Body of pancreas (tissue), 4 donors: ENCODE results near the gene SLC37A1. TPM values are rescaled to one million over a fixed set of nuclear protein-coding genes. Genes with fewer than 3 reads are reported as not detected.

Experiments
- ATAC-seq: fragments of 150-250 bp; one replicate; pipeline ENCODE4 v1.9.1; 2016
- DNase-seq, 4 donors: peaks; one replicate each; pipeline ENCODE4 v3.0.0-alpha.2; 2019
- H3K27ac ChIP-seq, 4 donors: fragments of 200-600 bp; sonication (generic); 1 replicate in 3 of 4; 2 replicates in 1 of 4; pipeline versions ENCODE4 v1.5.1 to v1.6.1; 2016 to 2019; ENCODE audit warnings: mild to moderate bottlenecking in 1 of 4, mixed read lengths in 1 of 4, moderate library complexity in 1 of 4
- H3K27me3 ChIP-seq, 2 donors: fragments of 200-600 bp; sonication (generic); one replicate each; pipeline ENCODE4 v1.6.0; 2016; ENCODE audit warnings: mild to moderate bottlenecking in 1 of 2
- H3K36me3 ChIP-seq, 2 donors: fragments of 200-600 bp; sonication (generic); replicated peaks in 1 of 2; 2 replicates each; pipeline ENCODE4 v1.5.1; 2016; ENCODE audit warnings: low read depth in 2 of 2; ENCODE audit not compliant: insufficient read depth in 1 of 2
- H3K4me1 ChIP-seq: fragments of 200-600 bp; sonication (generic); one replicate; pipeline ENCODE4 v1.6.0; 2016
- H3K4me3 ChIP-seq, 2 donors: fragments of 200-600 bp; sonication (generic); 1 replicate in 1 of 2; 2 replicates in 1 of 2; pipeline ENCODE4 v1.5.1; 2016 to 2019
- H3K9me3 ChIP-seq, 3 donors: fragments of 200-600 bp; sonication (generic); 1 replicate in 2 of 3; 2 replicates in 1 of 3; pipeline ENCODE4 v1.5.1; 2016
- CTCF ChIP-seq, 7 experiments: fragments of 450-650 bp in 4 of 7; fragments of 200-600 bp in 3 of 7; sonication (generic) in 3 of 7; IDR thresholded peaks; one replicate each; pipeline ENCODE4 v1.5.1; 2016 to 2019; ENCODE audit warnings: antibody characterized with exemption in 7 of 7
- POLR2A ChIP-seq, 3 donors: fragments of 450-650 bp; IDR thresholded peaks; one replicate each; pipeline ENCODE4 v1.6.1; 2016; ENCODE audit warnings: antibody characterized with exemption in 3 of 3, mild to moderate bottlenecking in 2 of 3
- WGBS, 2 donors: methylation state at CpG; one replicate each; pipeline ENCODE4 v1.1.5; 2017; 5-methylcytosine and 5-hydroxymethylcytosine counted together
- intact Hi-C: fragments of 100-400 bp; cut with DNase I; formaldehyde crosslinking; loops from one replicate; pipeline ENCODE4 v1.15.1; 2023
- total RNA-seq, 2 donors: library from RNA; depleted of rRNA; stranded (reverse); fragments of >200 nt; gene quantifications; one replicate each; pipeline ENCODE4 v1.1.0, GENCODE V29; 2016

The SLC37A1 gene
- total RNA-seq, 2 donors from 2014 or later = 6.3 to 16.3 TPM

- H3K9me3 ChIP-seq = no peaks in the 10 kb centered on the region
- peak in 1 of 4 donors; percentile 7 for DNase-seq
- peaks cover 0 to 10% of the 10 kb centered on the region in 2 donors for H3K36me3 ChIP-seq
- H3K27ac ChIP-seq = no peak overlapping the region
- intact Hi-C loops = no loop called here
- no peaks in the 10 kb centered on the region for H3K27me3 ChIP-seq
- H3K4me3 ChIP-seq = no peak overlapping the region
- H3K4me1 ChIP-seq = no peaks in the 10 kb centered on the region
- WGBS, 2 donors = 87 to 90% methylated on average over 14 of the region's 14 CpGs
- TF ChIP-seq POLR2A (IDR thresholded peaks at IDR 0.05) = no peak
- TF ChIP-seq CTCF (IDR thresholded peaks at IDR 0.05) = no peak
- no peak for ATAC-seq
Observed at GRCh38 chr21:42556960-42557359, 43.3 kb downstream of the SLC37A1 start.

- intact Hi-C loops = no loop called here
- 93 to 96% methylated on average over 10 of the region's 10 CpGs for WGBS, 2 donors
- no peaks in the 10 kb centered on the region for H3K9me3 ChIP-seq
- H3K27ac ChIP-seq = no peak overlapping the region
- no peak for TF ChIP-seq POLR2A (IDR thresholded peaks at IDR 0.05)
- TF ChIP-seq CTCF (IDR thresholded peaks at IDR 0.05) = no peak
- H3K27me3 ChIP-seq = no peaks in the 10 kb centered on the region
- no peaks in the 10 kb centered on the region for H3K4me1 ChIP-seq
- peaks cover 0 to 11% of the 10 kb centered on the region in 2 donors for H3K36me3 ChIP-seq
- no peak overlapping the region for H3K4me3 ChIP-seq
- no peak for ATAC-seq
- no peak for DNase-seq
Observed at GRCh38 chr21:42557420-42557819, 43.8 kb downstream of the SLC37A1 start.

DNA sequence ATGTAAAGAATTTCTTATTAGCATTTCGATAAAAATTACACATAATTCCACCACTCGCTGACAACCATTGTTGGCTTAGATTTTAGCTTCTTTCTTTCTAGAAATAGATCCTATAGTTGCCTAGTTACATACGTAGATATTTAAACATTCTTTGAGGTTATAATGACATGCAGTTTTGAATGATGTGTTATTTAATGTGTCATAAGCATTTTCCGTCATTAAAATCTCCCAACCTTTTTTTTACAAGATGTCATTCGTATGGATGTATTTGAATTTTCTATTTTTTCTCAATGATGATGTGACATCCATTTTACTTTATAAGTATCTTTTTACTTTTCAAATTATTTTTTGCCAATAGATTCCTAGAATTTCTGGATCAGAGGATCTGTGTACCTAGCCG lies 44.7 kb downstream of the SLC37A1 start:
- Histone ChIP-seq H3K27me3 (no peaks in the 10 kb centered on the region), H3K4me3 (no peak overlapping the region), H3K36me3 (peaks cover 0 to 11% of the 10 kb centered on the region in 2 donors), H3K27ac (no peak overlapping the region), H3K9me3 (no peaks in the 10 kb centered on the region), H3K4me1 (no peaks in the 10 kb centered on the region)
- intact Hi-C loops = no loop called here
- ATAC-seq (no peak), DNase-seq (no peak)
- no peak for TF ChIP-seq CTCF (IDR thresholded peaks at IDR 0.05)
- no peak for TF ChIP-seq POLR2A (IDR thresholded peaks at IDR 0.05)
- WGBS, 2 donors = 90 to 92% methylated on average over 6 of the region's 6 CpGs

DNA sequence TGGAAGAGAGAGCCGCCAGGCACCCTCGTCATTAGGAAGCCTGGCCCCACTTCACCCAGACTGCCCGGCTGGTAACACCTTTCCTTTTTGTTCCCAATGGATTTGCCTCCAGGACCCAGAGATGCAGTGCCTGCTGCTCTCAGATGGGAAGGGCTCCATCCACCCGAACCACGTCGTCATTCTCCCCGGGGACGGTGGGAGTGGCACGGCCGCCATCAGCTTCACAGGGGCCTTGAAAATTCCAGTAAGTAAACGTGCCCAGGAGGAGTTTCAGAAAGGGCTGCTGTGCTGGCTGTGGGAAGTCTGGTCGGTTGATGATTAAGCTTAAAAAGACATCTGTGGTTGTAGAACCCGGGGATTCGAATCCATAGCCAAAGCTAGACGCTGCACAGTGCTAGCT lies 45.2 kb downstream of the SLC37A1 start:
- WGBS, 2 donors = 81 to 83% methylated on average over 15 of the region's 15 CpGs
- intact Hi-C loops = no loop called here
- H3K9me3 ChIP-seq = no peaks in the 10 kb centered on the region
- H3K36me3 ChIP-seq = peaks cover 0 to 11% of the 10 kb centered on the region in 2 donors
- ATAC-seq = no peak
- no peak for TF ChIP-seq POLR2A (IDR thresholded peaks at IDR 0.05)
- no peak for TF ChIP-seq CTCF (IDR thresholded peaks at IDR 0.05)
- H3K4me1 ChIP-seq = no peaks in the 10 kb centered on the region
- no peaks in the 10 kb centered on the region for H3K27me3 ChIP-seq
- H3K4me3 ChIP-seq = no peak overlapping the region
- no peak for DNase-seq
- no peak overlapping the region for H3K27ac ChIP-seq

DNA sequence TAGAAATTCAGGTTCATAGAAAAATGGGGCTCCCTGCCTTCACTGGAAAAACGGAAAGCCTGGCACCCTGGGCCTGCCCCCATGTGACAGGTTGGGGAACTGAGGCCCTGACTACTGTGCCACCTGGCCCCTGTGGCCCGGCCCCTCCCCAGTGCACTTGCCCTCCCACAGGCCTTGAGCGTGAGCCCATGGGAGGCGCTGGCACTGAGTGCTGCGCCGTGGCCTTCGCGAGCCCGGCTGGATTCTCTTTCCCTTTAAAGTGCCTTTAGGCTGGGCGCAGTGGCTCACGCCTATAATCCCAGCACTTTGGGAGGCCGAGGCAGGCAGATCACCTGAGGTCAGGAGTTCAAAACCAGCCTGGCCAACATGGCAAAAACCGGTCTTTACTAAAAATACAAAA lies 45.7 kb downstream of the SLC37A1 start:
- DNase-seq = peak in 1 of 4 donors; percentile 5
- WGBS, 2 donors = 90 to 94% methylated on average over 10 to 13 of the region's 13 CpGs

More for the DNA sequence above, 45.7 kb downstream of the SLC37A1 start:
- Histone ChIP-seq H3K4me1 (no peaks in the 10 kb centered on the region), H3K36me3 (peaks cover 0 to 11% of the 10 kb centered on the region in 2 donors), H3K9me3 (no peaks in the 10 kb centered on the region), H3K4me3 (no peak overlapping the region), H3K27me3 (no peaks in the 10 kb centered on the region), H3K27ac (no peak overlapping the region)
- TF ChIP-seq POLR2A (IDR thresholded peaks at IDR 0.05) (no peak), CTCF (IDR thresholded peaks at IDR 0.05) (no peak)
- intact Hi-C loops = no loop called here
- ATAC-seq = no peak
